ENCODE results near the gene IMP4. TPM values are rescaled to one million over a fixed set of nuclear protein-coding genes. Genes with fewer than 3 reads are reported as not detected.

The IMP4 gene
- total and polyA plus RNA-seq, 2 donors (not counting 3 experiments of a cell fraction or from before 2014, with no cell fraction given): 74.0 to 149 TPM

DNA sequence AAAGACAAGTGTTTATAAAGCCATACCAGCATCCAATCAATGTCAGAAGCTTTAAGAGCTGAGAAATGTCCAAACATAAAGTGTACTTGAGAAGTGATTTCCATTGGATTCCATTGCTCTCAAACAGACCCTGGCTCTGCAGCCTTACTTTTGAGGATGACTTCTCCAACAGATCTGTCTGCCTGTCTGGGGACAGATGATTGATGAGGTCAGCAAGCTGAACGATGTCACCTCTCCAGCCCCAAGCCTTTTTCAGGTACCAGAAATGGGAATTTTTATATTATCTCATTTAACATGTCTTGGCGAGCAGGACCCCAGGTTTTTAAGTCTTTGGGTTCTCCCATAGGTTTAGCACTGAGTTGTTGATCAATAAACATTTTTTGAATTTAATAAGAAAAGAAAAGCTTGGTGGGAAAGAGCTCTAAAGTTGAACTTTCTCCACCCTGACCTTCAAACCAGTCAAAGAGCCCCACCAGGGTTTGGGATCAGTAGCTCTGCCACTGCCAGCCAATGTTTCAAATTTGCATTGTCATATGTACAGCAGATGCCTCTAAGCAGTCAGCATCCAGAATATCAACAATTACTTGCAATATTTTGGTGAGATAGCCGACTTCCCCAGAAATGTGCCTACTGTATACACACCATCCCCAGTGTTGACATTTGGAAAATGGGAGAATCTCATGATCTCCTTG lies 35.7 kb downstream of the IMP4 start:
- Histone ChIP-seq H3K9me3 (replicated peaks; ENCODE audit: control insufficient read depth, insufficient read depth, low read length) (no peaks in the 10 kb centered on the region), H3K9ac (replicated peaks; ENCODE audit: extremely low read depth, insufficient read depth, low read length) (no peak overlapping the region), H3K36me3 (ENCODE audit: control insufficient read depth in 2 of 2, extremely low read depth in 1 of 2, insufficient read depth in 2 of 2, low read length in 2 of 2) (no peaks in the 10 kb centered on the region), H3K4me1 (ENCODE audit: control insufficient read depth, extremely low read depth, insufficient read depth, low read length) (no peaks in the 10 kb centered on the region), H3K27me3 (ENCODE audit: control insufficient read depth in 2 of 2, insufficient read depth in 2 of 2, low read length in 2 of 2) (no peaks in the 10 kb centered on the region), H3K9me1 (replicated peaks; ENCODE audit: control insufficient read depth, extremely low read depth, insufficient read depth, low read length) (no peaks in the 10 kb centered on the region), H3K4me3 (replicated peaks in 1 of 3; ENCODE audit: insufficient read depth in 1 of 3, low read depth in 1 of 3, low read length in 3 of 3) (no peak overlapping the region), H3K4me2 (ENCODE audit: insufficient read depth, low read length) (no peak overlapping the region), H3K27ac (ENCODE audit: insufficient read depth, low read depth, low read length) (no peak overlapping the region), H3K79me2 (ENCODE audit: control insufficient read depth, insufficient read depth, low read length) (no peaks in the 10 kb centered on the region), H2AFZ (ENCODE audit: low read depth, low read length) (no peak overlapping the region), H4K20me1 (replicated peaks; ENCODE audit: control insufficient read depth, extremely low read depth, insufficient read depth, low read length) (no peaks in the 10 kb centered on the region)
- ChIA-PET CTCF (interaction anchor here (1.1 to 2.8 kb wide), 3 partner anchors 11 to 37 kb away, joined by 3 to 9 read pairs (median 3); partner anchors contain the start of gene PTPN18), POLR2A (no interaction called here)
- FAIRE-seq (no peak), DNase-seq (ENCODE audit: low read depth, low spot score) (no peak)
- intact Hi-C loops (cut with micrococcal nuclease) (no loop called here), dilution Hi-C loops (cut with MboI; ENCODE audit: extremely low pct_ligation_motif_present, low sequenced_read_pairs) (no loop called here)
- no TSS peak for BruUV-seq (replicated peaks)
- TF ChIP-seq JUN (IDR thresholded peaks at IDR 0.05; ENCODE audit: borderline replicate concordance, insufficient read depth, insufficient read length, low read depth) (no peak), GATA2 (IDR thresholded peaks at IDR 0.05; ENCODE audit: insufficient read depth, insufficient read length, low read depth, low read length) (no peak), FOS (IDR thresholded peaks at IDR 0.05; ENCODE audit: borderline replicate concordance, insufficient read depth, low read length) (no peak), EZH2 (IDR thresholded peaks at IDR 0.05; ENCODE audit: borderline replicate concordance, low read depth, low read length, severe bottlenecking) (no peak), MYC (IDR thresholded peaks at IDR 0.05; ENCODE audit: low read depth, low read length) (no peak)
- TF ChIP-seq, protein P1, sequence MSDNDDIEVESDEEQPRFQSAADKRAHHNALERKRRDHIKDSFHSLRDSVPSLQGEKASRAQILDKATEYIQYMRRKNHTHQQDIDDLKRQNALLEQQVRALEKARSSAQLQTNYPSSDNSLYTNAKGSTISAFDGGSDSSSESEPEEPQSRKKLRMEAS (IDR thresholded peaks at IDR 0.05; ENCODE audit: insufficient read depth, insufficient read length): no peak

DNA sequence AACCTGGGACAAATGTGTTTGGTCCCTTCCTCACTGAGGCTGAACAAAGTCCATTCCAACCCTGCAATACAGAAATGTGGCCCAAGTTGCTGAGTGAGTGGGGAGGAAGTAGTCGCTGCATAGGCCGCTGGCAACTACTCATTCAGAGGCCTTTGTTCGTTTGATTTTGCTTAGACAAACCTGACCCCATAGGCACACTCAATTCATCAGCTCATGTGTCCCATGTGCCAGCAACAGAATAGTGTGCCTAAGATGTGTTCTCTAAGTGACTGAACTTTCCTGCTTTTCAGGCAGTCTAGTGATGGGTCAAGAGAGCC lies 36.2 kb downstream of the IMP4 start:
- no peak overlapping the region for H3K4me2 ChIP-seq (ENCODE audit: insufficient read depth, low read length)
- CTCF ChIA-PET: interaction anchor here (0.7 to 2.8 kb wide), 3 partner anchors 11 to 37 kb away, joined by 3 to 9 read pairs (median 3); partner anchors contain the start of gene PTPN18
- no peaks in the 10 kb centered on the region for H3K79me2 ChIP-seq (ENCODE audit: control insufficient read depth, insufficient read depth, low read length)
- no TSS peak for BruUV-seq (replicated peaks)
- no peak overlapping the region for H2AFZ ChIP-seq (ENCODE audit: low read depth, low read length)
- TF ChIP-seq POLR2AphosphoS5 (IDR thresholded peaks at IDR 0.05; ENCODE audit: insufficient read depth, low read depth, low read length) (no peak), EZH2 (IDR thresholded peaks at IDR 0.05; ENCODE audit: borderline replicate concordance, low read depth, low read length, severe bottlenecking) (no peak), MYC (IDR thresholded peaks at IDR 0.05; ENCODE audit: low read depth, low read length) (no peak), GATA2 (IDR thresholded peaks at IDR 0.05; ENCODE audit: insufficient read depth, insufficient read length, low read depth, low read length) (no peak), POLR2A (IDR thresholded peaks at IDR 0.05; ENCODE audit: low read depth, low read length) (no peak), FOS (IDR thresholded peaks at IDR 0.05; ENCODE audit: borderline replicate concordance, insufficient read depth, low read length) (no peak), JUN (IDR thresholded peaks at IDR 0.05; ENCODE audit: borderline replicate concordance, insufficient read depth, insufficient read length, low read depth) (no peak)
- TF ChIP-seq, protein P2, sequence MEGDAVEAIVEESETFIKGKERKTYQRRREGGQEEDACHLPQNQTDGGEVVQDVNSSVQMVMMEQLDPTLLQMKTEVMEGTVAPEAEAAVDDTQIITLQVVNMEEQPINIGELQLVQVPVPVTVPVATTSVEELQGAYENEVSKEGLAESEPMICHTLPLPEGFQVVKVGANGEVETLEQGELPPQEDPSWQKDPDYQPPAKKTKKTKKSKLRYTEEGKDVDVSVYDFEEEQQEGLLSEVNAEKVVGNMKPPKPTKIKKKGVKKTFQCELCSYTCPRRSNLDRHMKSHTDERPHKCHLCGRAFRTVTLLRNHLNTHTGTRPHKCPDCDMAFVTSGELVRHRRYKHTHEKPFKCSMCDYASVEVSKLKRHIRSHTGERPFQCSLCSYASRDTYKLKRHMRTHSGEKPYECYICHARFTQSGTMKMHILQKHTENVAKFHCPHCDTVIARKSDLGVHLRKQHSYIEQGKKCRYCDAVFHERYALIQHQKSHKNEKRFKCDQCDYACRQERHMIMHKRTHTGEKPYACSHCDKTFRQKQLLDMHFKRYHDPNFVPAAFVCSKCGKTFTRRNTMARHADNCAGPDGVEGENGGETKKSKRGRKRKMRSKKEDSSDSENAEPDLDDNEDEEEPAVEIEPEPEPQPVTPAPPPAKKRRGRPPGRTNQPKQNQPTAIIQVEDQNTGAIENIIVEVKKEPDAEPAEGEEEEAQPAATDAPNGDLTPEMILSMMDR (IDR thresholded peaks at IDR 0.05; ENCODE audit: extremely low read depth in 1 of 2, insufficient read depth in 1 of 2, low read depth in 1 of 2, low read length in 2 of 2): no peak
- TF ChIP-seq, protein P1 (IDR thresholded peaks at IDR 0.05; ENCODE audit: insufficient read depth, insufficient read length): no peak
- no peaks in the 10 kb centered on the region for H4K20me1 ChIP-seq (replicated peaks; ENCODE audit: control insufficient read depth, extremely low read depth, insufficient read depth, low read length)
- dilution Hi-C loops (cut with MboI; ENCODE audit: extremely low pct_ligation_motif_present, low sequenced_read_pairs) (no loop called here), intact Hi-C loops (cut with micrococcal nuclease) (no loop called here)
- FAIRE-seq (no peak), DNase-seq (ENCODE audit: low read depth, low spot score) (no peak)
- POLR2A ChIA-PET: no interaction called here
- no peaks in the 10 kb centered on the region for H3K27me3 ChIP-seq (ENCODE audit: control insufficient read depth in 2 of 2, insufficient read depth in 2 of 2, low read length in 2 of 2)
- no peak overlapping the region for H3K27ac ChIP-seq (ENCODE audit: insufficient read depth, low read depth, low read length)
- no peak overlapping the region for H3K9ac ChIP-seq (replicated peaks; ENCODE audit: extremely low read depth, insufficient read depth, low read length)
- no peaks in the 10 kb centered on the region for H3K9me1 ChIP-seq (replicated peaks; ENCODE audit: control insufficient read depth, extremely low read depth, insufficient read depth, low read length)
- no peaks in the 10 kb centered on the region for H3K4me1 ChIP-seq (ENCODE audit: control insufficient read depth, extremely low read depth, insufficient read depth, low read length)
- no peak overlapping the region for H3K4me3 ChIP-seq (replicated peaks in 1 of 3; ENCODE audit: insufficient read depth in 1 of 3, low read depth in 1 of 3, low read length in 3 of 3)
- no peaks in the 10 kb centered on the region for H3K9me3 ChIP-seq (replicated peaks; ENCODE audit: control insufficient read depth, insufficient read depth, low read length)
- H3K36me3 ChIP-seq (ENCODE audit: control insufficient read depth in 2 of 2, extremely low read depth in 1 of 2, insufficient read depth in 2 of 2, low read length in 2 of 2): no peaks in the 10 kb centered on the region

Measured in endothelial cell of umbilical vein (primary cell).